NCI-H2171 treated with DMSO at 0.1 percent for 48 hours (cell line): ENCODE data around the gene NAP1L4.
A peak's percentile ranks its signal among the peaks of the same experiment; 100 is the strongest.

Source experiments
- DNase-seq: peaks from one replicate; lab custom pipeline; 2025; lab: John Stamatoyannopoulos, UW

Gene NAP1L4

DNA sequence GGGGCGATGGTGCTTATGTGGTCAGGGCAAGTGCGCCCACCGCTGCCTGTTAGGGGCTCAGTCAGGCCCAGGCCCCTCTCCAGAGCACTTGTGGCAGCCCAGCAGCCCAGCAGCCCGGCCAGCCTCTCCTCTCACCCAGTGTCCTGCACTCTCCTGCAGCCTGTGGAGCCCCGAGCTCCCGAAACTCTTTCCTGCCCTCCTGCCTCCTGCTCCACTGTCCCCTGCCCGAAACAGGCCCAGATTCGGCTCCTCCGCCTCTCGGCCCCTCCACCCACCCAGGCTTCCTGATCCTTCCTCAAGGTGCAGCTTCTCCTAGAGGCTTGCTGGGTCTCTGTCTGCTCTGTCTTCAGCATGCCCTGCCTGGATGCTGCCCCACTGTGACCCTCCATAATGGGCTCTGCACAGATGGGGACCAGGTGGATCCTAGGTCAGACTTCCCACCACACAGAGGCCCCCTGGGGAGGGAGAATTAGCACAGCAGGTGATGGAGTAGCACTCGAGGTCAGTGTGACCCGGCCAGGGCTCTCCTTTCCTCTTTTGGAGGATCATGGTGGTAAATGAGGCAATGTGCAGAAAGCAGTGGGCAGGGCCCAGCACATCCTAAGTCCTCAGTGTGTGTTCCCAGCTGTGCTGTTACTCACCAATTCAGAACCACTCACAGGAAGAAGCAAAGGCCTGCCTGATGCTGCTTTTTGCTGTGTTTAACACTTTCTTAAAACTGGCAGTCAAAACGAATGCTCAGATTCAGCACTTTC, 18.6 kb upstream of the NAP1L4 start:
- DNase-seq = no peak

DNA sequence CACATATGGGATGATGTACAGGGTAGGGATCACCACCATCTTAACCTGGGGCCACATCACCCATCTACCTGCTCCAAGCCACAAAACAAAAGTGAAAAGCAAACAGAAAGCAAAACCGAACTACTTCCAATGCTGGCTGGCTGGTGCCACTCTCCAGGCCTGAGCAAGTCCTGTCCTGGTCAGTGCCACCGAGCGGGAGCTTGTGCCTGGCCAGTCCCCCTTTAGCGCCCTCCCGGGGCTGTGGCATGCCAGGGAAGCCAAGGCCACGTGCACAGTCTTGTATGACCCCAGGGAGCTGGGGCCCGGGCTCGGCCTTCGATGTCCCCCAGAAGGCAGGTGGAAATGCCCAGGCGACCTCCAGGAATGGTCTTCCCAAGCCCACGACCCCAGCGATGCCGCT, 17.9 kb upstream of the NAP1L4 start:
- no peak for DNase-seq

DNA sequence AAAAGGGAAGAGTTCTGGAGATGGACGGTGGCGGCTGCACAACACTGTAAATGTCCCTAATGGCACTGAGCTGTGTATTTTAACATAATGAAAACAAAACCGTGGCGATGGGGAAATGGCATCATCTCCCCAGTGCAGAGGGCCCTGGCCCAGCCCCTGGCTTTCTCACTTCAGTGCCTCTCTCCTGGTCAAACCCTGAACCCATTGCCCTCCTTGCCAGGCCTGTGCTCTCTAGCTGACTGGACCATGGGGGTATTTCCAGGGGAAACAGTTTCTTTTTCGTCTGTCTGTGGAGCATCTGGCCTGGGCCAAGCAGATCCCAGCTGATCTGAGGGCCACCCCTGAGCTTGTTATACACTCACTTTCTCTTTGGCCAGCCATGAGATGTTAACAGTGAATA, 17.4 kb upstream of the NAP1L4 start:
- DNase-seq = no peak

DNA sequence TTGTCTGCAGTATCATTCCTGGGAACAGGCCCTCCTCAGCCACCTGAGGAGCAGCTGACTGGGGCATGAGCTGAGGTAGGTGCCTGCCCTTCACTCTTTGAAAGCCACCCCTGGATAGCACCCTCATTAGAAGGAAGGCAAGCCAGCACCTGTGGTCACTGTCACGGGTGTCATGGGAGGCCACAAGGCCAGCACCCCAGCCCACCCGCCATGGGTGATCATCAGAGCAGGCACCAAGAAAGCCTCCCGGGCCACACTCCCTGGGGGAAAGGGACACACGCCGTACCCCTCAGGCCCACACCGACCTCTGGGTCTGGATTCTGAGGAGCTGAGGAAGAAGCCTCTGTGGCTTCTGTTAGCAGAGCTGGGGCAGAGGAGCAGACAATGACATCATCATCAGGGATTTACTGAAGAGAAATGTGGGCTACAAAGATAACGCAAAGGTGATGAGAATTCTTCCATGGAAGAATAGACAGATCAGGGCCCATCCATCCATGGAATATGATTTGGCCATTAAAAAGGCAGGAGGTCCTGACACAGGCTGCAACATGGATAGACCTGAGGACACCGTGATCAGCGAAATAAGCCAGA, 16.7 kb upstream of the NAP1L4 start:
- DNase-seq = no peak

DNA sequence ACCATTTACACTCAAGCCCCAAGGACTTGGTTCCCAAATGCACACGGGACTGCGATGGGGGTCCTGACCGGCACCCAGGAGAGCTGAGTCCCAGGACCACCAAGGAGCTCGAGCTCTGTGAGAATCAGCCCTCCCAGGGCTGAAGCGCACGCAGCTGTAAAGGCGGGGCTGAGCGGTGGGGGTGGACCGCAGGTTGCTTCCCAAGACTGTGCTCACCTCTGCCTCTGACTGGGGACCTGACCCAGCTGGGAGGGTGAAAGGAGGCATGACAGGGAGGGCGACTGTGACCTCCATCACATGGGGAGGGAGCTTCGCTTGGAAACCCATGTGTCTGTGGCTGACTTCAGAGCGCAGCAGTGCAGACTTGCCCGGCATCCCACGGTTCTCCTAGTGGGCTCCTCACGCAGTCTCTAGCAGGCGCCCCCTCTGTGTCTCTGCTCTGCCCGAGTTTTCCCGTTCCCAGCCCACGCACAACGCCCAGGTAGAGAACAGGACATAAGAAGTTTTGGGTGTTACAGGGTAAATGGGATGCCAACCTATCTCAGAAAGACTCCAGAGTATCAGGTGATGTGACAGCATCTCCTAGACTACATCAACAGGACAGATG, 15.4 kb upstream of the NAP1L4 start:
- no peak for DNase-seq

DNA sequence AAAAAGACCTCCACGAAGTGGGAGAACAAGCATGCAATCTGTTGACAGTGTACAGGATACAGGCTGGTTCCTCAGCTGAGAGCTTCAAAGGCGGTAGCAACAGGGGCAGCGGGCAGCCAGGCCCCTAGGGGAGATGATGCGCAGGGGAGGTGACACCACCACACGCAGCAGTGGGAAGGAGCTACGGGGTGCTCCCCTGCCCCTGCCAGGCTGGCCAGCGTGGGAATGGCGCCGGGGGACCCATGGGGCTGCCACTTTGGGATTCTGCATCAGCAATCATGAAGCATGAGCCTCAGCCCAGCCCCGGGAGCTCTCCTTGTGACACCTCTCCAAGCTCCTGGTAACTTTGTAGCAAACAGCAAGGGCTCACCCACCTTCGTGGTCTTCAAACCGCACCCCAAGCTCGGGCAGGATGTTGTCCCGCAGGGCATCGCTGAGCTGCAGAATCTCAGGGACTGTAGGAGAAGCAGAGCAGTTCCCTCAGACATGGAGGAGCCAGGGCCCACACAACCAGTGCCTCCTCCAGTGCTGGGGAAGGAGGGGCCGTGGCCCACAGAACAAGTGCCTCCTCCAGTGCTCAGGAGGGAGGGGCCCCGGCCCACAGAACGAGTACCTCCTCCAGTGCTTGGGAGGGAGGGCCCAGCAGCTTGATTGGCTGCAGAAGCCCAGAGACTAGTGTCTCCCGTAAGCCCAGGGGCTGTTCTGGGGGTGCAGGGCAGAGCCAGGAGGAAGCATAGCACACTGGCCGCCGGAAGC, 14.6 kb upstream of the NAP1L4 start:
- no peak for DNase-seq

DNA sequence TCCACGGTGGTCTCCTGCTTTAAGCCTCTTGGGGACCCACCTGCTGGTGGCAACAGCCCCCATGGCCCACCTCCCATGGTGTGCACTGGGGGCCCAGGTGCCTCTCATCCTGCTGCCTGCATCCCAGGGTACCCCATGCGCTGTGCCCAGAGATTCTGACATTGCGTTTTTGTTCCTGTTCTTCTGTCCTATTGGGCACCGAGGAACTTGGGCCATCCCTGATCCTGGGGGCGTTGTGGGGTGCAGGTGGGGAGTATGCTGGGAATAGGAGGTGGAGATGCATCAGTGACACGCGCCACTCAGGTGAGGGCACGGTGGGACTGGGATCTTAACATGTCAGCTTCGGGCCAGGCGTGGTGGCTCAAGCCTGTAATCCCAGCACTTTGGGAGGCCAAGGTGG, 12.4 kb upstream of the NAP1L4 start:
- no peak for DNase-seq

DNA sequence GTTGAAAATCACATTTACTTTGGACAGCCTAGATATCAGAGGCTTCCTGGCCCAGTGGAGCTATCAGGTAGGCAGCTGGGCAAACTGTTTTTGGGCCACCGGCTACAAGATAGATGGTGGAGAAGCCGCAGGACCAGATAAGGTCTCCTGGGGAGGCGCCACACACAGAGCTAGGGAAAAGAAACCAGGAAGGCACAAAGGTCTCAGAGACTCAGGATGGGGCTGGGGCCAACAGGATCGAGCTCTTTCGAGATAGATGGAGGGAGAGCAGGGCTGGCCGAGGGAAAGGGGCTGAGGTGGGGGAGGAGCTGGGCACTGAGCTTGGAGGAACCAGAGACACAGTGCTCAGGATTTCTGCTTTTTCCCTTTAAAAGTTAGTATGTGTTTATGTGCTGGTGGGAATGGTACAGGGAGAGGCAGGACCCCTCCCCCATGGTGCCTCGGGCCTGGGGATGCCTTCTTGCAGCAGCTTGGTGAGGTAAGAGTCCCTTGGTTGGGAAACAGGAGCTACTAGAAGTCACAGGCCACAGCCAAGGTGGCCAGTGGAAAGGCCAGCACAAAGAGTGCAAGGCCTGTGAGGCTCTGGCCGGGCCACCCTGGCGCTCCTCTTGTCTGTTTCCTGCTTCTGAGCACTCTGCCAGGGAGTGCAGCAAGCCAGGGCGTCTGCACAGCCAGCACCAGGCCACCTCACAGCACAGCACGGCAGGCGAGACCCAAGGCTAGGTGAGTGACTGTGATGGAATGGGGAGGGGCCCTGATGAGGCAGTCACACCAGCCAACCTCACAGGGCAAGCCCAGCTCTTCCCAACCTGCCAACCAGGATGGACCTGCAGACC, 11.5 kb upstream of the NAP1L4 start:
- DNase-seq = no peak

DNA sequence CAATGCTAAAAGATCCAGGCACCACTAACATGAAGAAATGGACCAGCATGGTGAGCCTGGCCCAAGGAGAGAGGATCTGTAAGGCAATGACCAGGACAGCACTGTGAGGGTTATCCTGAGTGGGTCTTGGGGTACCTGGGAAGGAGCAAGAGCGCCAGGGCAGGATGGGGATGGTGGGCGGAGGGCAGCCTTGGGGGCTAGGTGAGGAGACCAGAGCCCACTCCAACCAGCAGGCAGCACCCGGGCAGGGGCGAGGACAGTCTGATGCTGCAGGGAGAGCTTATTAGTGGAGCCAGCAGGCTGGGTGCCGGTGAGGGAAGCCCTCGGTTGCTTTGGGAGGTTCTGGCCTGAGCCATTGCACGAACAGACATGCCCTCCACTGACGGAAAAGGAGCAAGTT, 10.7 kb upstream of the NAP1L4 start:
- no peak for DNase-seq

DNA sequence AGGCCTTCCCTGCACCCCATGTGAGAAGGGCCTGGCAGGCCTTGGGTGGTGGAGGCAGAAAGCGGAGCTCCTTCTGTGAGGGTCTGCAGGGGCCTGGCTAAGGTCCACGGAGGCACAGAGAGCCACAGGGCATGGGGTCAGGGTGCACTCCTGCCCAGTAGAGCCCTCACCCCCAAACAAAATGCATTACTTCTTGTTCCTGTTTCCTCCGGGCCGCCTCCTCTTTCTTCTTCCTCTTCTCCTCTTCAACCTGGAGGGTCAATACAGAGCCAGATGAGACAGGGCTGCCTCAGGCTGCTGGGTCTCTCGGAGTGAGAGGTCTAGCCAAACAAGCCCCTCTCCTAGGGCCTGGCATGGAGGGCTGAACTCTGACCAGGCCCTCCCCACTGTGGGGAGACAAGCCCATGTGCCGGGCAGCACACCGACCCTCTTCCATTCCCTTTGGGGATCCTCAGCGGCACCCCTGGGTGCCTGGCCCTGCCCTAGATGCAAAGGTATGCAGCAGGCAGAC, 10.3 kb upstream of the NAP1L4 start:
- no peak for DNase-seq

DNA sequence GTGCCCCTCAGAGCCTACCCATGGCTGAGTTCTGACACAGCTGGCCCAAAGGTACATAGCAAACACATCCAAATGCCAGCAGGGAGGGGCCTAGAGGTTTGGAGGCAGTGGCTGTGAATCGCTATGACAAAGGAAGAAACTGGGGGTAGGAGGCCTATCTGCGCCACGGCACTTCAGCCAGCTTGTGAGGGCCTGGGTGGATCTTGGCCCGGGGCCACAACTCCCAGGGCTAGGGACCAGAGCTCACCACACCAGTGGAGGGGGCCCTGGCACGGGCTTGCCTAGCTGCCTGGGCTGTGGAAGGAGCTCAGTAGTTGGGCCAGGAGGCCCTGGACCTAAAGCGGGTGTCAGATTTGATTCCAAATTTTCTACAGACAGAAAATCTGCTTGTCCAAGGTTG, 9.4 kb upstream of the NAP1L4 start:
- DNase-seq = no peak

DNA sequence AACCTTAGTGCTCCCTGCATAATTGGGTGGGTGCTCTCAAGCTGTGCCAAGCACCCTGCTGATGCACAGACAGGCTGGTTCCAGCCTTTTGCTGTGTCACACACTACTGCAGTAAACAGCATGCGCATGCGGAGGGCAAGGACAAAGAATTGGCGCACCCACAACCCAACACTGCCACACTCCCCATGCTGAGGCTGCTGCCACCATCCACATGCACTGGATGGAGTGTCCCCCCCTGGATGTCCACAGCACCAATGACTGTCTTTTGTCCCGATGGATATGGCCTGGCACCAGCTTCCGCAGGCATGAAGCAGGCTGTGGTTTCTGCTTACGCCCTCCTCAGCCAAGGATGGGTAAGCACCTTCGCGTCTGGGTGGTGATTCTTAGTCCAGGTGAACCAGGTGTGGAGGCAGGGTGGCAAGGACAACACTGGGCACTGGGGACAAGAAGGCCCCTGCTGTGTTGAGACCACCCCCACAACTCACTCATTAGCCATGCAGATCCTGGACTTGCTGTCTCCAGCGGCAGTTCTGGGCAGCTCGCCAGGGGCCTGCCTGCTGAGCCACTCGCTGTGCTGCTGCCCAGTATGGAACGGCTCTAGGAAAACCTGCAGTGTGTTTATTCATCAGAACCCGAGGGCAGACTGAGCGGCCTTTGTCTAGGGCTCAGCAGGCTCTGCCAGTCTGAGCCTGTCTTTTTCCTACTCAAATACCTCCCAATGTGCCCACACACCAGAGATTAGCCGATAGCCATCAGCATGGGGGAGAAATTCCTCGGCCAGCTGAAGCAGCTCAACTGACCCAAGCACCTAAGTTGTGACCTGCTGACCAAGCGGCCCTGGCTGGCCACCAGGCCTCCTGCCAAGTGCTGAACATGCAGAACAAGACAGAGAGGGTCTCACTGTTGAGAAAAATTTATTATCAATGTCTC, 8.2 kb upstream of the NAP1L4 start:
- DNase-seq = peak; percentile 16

DNA sequence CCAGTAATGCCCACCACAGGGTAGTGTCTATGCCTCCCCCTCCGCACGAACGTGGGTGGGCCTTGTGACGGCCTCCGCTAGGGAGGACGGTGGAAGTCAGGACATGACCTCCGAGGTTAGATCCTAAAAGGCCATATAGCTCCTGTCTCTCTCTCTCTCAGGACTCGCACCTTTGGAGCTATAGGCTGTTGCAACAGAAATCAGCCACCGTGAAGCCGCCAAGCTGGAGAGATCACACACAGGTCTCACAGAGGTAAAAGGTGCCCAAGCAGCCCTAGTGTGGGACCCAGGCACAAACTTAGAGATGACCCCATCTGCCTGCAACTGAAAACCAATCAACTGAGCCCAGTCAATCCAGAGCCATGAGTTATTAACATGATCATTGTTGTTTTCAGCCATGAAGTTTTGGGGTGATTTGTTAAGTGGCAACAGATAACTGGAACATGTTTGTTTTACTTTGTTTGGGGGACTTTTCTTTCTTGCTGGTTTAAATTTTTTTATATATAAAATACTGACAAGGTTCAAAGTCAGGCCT, 7.4 kb upstream of the NAP1L4 start:
- no peak for DNase-seq

DNA sequence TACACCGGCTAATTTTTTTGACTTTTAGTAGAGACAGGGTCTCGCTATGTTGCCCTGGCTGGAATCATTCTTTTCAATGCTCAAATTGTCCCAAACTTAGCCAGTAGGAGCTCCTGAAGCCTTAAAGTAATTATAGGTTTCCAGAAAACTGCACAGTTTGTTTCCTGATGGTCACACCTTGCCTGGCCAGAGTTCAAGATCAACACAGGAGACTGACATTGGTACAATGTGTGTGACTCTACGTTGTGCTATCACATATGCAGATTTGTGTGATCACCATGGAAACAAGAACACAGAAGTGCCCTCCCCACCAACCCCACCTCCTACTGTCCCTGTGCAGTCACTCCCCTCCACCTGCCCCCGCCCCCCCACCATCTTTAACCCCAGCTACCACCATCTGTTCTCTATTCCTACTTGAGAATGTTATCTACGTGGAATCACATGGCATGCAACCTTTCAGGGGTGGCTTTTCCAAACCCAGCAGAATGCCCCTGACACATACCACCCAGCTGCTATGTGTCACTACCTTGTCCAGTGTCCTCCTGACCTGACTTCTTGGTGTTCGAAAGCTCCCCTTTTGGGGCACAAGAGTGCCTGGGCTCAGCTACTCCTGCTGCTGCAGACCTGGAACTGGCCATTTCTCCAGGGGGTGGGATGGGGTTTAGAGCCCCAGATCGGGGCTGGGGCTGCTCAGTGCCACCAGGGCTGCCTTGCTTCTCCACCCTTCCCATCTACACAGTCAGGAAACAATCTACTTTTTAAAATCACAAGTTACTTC, 6.1 kb upstream of the NAP1L4 start:
- DNase-seq = peak; percentile 21

DNA sequence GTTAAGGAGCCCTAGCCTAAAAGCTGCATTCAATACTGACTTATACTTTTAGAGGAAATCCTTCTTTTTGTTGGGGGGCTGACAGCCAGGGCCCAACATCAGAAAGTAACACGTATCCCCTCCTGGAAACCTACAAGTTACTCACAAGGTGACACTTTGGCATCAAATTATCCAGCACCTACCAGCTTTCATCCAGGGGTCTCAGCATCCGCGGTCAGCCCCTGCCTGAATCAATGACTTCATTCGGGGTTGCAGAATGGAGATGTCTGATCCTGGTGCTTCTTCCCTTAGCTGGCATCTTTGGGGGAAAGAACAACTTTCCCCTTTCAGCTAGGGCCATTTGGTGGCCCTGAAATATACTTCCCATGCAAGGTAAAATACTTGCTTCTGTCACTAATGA, 5.3 kb upstream of the NAP1L4 start:
- no peak for DNase-seq

DNA sequence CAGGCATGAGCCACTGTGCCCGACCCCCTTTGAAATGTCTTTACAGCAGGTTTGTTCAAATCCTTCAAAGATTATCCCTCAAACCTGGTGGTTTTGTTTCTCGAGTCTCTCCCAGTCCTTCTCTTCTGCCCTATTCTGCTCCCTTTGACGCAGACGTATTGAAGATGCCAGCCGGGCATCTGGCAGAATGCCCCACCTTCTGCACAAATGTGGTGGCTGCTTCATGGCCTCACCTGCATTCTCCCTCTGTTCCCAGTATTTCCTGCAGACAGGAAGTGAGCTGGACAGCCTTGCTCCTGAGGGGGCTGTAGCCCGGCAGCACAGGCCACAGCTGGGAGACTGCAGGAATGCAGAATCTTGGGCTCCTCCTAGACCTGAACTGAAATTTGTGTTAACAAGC, 4.8 kb upstream of the NAP1L4 start:
- no peak for DNase-seq

DNA sequence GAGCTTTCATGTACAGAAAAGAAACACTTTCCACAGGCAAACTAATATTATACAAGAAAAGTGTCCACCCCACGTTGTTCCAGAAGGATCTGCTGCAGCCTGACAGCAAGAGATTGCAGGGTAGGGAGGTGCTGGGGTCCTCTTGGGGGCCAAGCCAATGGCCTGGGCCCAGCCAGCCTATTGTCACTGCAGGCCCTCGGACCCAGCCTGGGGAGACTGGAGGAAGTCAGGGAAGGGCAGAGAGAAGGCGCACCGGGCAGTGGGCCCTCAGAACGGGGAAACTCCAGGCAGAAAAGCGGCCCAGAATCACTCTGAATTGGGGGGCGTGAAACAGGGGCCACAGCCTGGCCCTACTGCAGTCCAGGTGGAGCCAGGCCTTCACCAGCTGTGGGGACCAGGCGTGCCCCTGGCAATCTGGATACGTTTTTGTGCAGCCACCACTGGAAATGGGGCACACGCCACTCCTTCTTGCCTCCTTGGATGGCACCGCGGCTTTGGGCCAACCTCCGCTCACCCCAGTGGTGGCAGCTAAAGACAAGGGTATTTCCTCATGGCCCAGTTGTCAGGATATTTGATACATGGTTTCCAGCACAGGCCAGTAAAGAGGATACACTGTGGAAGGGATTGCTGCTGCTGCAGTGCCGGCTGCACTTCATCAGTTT, 3.9 kb upstream of the NAP1L4 start:
- no peak for DNase-seq

DNA sequence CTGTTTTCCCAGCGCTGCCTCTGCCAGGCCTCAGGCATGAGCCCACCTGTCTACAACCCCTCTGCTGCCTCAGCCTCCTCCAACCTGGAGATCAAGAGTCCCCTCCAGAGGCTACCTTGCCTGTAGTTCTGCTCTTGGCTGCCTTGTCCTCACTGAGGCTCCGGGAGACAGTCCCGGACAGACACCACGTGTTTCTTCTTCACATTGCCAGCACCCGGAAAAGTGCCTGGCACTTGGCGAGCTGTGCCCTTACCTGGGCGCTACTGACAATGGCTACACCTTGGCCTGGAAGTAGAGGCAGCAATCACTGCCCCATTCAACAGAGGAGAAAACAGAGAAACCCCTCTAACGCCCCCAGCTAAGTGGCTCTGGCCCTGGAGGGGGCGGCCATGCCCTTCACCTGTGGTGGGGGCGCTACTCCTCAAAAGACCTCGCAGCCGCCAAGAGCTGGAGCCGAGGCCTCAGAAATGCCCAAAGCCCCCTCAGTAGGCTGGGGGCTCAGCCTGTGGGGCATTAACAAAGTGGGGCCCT, 3.0 kb upstream of the NAP1L4 start:
- DNase-seq = no peak

DNA sequence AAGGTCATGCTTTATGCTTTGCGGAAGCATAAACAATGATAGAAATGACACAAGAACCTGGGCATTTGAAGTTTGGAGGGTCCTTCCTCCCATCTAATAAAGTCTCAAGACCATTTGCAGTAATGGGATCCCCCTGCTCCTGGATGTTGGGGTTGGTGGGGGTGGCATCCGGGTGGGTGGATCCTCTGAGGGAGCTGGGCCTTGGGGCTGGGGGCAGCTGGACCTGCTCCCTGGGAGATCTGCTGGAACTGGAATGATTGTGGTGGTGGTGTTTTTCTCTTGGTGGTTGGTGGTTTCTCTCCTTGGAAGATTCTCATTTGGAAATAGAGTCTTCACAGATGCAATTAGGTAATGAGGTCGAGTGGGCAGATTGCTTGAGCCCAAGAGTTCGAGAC, 2.2 kb upstream of the NAP1L4 start:
- no peak for DNase-seq
